Astrocyte of the cerebellum (primary cell): ENCODE measurements around the gene PDE1C.

ENCODE experiments used
- DNase-seq: peaks from one replicate; pipeline ENCODE4 v3.0.0-alpha.2; 2011; ENCODE audit warnings: low read depth
- H3K4me3 ChIP-seq: 2 replicates; pipeline ENCODE4 v1.5.1; 2011; ENCODE audit warnings: mild to moderate bottlenecking, low read depth, low read length, moderate library complexity
- CTCF ChIP-seq: IDR thresholded peaks from 2 replicates; pipeline ENCODE4 v1.5.1; 2012; ENCODE audit warnings: low read length, low read depth, moderate library complexity, mild to moderate bottlenecking; ENCODE audit errors: missing control alignments
- in situ Hi-C: cut with HindIII; loops from 2 replicates; pipeline ENCODE4 v1.10.0; 2017; ENCODE audit warnings: low sequenced_read_pairs

Gene PDE1C

GRCh38 chr7:31782411-31782991 lies 287.7 kb downstream of the PDE1C start:
- peak; percentile 50 for DNase-seq
- no peak overlapping the region for H3K4me3 ChIP-seq
- in situ Hi-C loops = no loop called here
- peak; percentile 79 for TF ChIP-seq CTCF

GRCh38 chr7:31778296-31778695 lies 291.9 kb downstream of the PDE1C start:
- in situ Hi-C loops = no loop called here
- no peak for TF ChIP-seq CTCF
- DNase-seq = no peak
- no peak overlapping the region for H3K4me3 ChIP-seq

GRCh38 chr7:31776616-31777015 lies 293.6 kb downstream of the PDE1C start:
- H3K4me3 ChIP-seq = no peak overlapping the region
- DNase-seq = no peak
- in situ Hi-C loops = no loop called here
- no peak for TF ChIP-seq CTCF

- no peak for DNase-seq
- no peak for TF ChIP-seq CTCF
- in situ Hi-C loops = no loop called here
- H3K4me3 ChIP-seq = no peak overlapping the region
Observed at GRCh38 chr7:31775556-31775955, 294.7 kb downstream of the PDE1C start.

- no peak for TF ChIP-seq CTCF
- in situ Hi-C loops = no loop called here
- DNase-seq = no peak
- H3K4me3 ChIP-seq = no peak overlapping the region
Observed at GRCh38 chr7:31772211-31772610, 298.0 kb downstream of the PDE1C start.

- H3K4me3 ChIP-seq = no peak overlapping the region
- no peak for DNase-seq
- TF ChIP-seq CTCF = no peak
- in situ Hi-C loops = no loop called here
Observed at GRCh38 chr7:31767686-31768358, 302.4 kb downstream of the PDE1C start.
